Panc1 (cell line): Measurements from ENCODE around the gene RMRP. TPM values are rescaled to one million over a fixed set of nuclear protein-coding genes. Genes with fewer than 3 reads are reported as not detected.
A peak's percentile ranks its signal among the peaks of the same experiment; 100 is the strongest.
"Not testable (repeated sequence)": the region's sequence is repeated elsewhere in the genome, so short reads cannot be mapped to it uniquely, and the experiment has no call there.

Experiments
- ATAC-seq: fragments of 200-7000 bp; cut with Tn5 transposase; 2 replicates; pipeline ENCODE4 v1.9.1; 2020; ENCODE audit warnings: mild to moderate bottlenecking, moderate library complexity
- BruUV-seq: library from RNA; stranded (reverse); fragments of 400-500 nt; replicated peaks from 2 replicates; lab custom pipeline; 2021; lab: Mats Ljungman, UMichigan
- CTCF ChIA-PET: fragments of 300-600 bp; sonication (Branson Sonifier 250); formaldehyde crosslinking; loops from one replicate; lab custom pipeline; 2022; ENCODE audit warnings: antibody characterized with exemption; lab: Charles Lee
- POLR2A ChIA-PET: fragments of 300-600 bp; sonication (Branson Sonifier 250); formaldehyde crosslinking; loops from one replicate; lab custom pipeline; 2022; ENCODE audit warnings: antibody characterized with exemption; lab: Charles Lee
- DNase-seq: peaks from one replicate; pipeline ENCODE4 v3.0.0-alpha.2; 2010; ENCODE audit warnings: low read depth, low spot score
- H3K27ac ChIP-seq: 2 replicates; pipeline ENCODE4 v1.5.1; 2011; ENCODE audit warnings: mild to moderate bottlenecking, low read length, inconsistent platforms
- H3K27me3 ChIP-seq: fragments of 200-500 bp; sonication (Bioruptor generic); 2 replicates; pipeline ENCODE4 v1.6.0; 2014; ENCODE audit warnings: low read length, inconsistent platforms; ENCODE audit not compliant: control insufficient read depth, insufficient read depth
- H3K36me3 ChIP-seq: fragments of 200-500 bp; sonication (Bioruptor generic); 2 replicates; pipeline ENCODE4 v1.5.1; 2014; ENCODE audit warnings: inconsistent platforms, mild to moderate bottlenecking, low read length, moderate library complexity; ENCODE audit not compliant: control insufficient read depth, insufficient read depth
- H3K4me1 ChIP-seq: 2 replicates; pipeline ENCODE4 v1.5.1; 2011; ENCODE audit warnings: inconsistent platforms, mild to moderate bottlenecking, low read length, moderate library complexity; ENCODE audit not compliant: control insufficient read depth, insufficient read depth
- H3K4me3 ChIP-seq, 2 experiments: 2 replicates each; pipeline ENCODE4 v1.5.1; 2011 to 2012; ENCODE audit warnings: low read depth in 2 of 2, low read length in 2 of 2, mild to moderate bottlenecking in 2 of 2, inconsistent platforms in 1 of 2, moderate library complexity in 1 of 2
- H3K9me3 ChIP-seq: fragments of 200-500 bp; sonication (Bioruptor generic); 2 replicates; pipeline ENCODE4 v1.5.1; 2014; ENCODE audit warnings: low read depth, mild to moderate bottlenecking, inconsistent platforms, low read length, moderate library complexity; ENCODE audit not compliant: control insufficient read depth, insufficient read depth
- CTCF ChIP-seq: fragments of 450-650 bp; IDR thresholded peaks from 2 replicates; pipeline ENCODE4 v1.5.1; 2017; ENCODE audit warnings: mild to moderate bottlenecking
- POLR2AphosphoS5 ChIP-seq: IDR thresholded peaks from 2 replicates; pipeline ENCODE4 v1.6.1; 2012; ENCODE audit warnings: mild to moderate bottlenecking, low read depth, low read length, moderate library complexity
- REST ChIP-seq, 2 experiments: IDR thresholded peaks; 2 replicates each; pipeline ENCODE4 v1.6.1; 2011 to 2012; ENCODE audit warnings: low read depth in 2 of 2, control low read depth in 1 of 2, low read length in 1 of 2, mild to moderate bottlenecking in 1 of 2, moderate library complexity in 1 of 2; ENCODE audit not compliant: insufficient read depth in 1 of 2
- SIN3A ChIP-seq: IDR thresholded peaks from 2 replicates; pipeline ENCODE4 v1.6.1; 2012; ENCODE audit warnings: low read depth, mild to moderate bottlenecking, low read length, moderate library complexity, borderline replicate concordance; ENCODE audit not compliant: insufficient read depth
- TCF7L2 ChIP-seq: IDR thresholded peaks from 2 replicates; pipeline ENCODE4 v1.6.1; 2011; ENCODE audit warnings: mild to moderate bottlenecking, low read depth, low read length, inconsistent platforms
- in situ Hi-C: cut with HindIII; loops from 2 replicates; pipeline ENCODE4 v1.10.0; 2016; ENCODE audit warnings: low sequenced_read_pairs, low pct_unique_long_range_greater_than_20kb
- intact Hi-C: fragments of 100-400 bp; cut with micrococcal nuclease; formaldehyde crosslinking; loops from one replicate; pipeline ENCODE4 v1.10.0; 2022; ENCODE audit not compliant: unreplicated experiment
- total RNA-seq: library from RNA; stranded (reverse); gene quantifications from one replicate; pipeline ENCODE4 v1.2.1, GENCODE V29; 2021; ENCODE audit not compliant: unreplicated experiment

RMRP gene
- total RNA-seq, 1 experiment from 2014 or later: 29,896 TPM

- CTCF ChIA-PET: interaction anchor here (0.9 to 1.4 kb wide), 3 partner anchors 8 to 43 kb away, joined by 3 read pairs; no protein-coding TSS in a partner anchor
- DNase-seq: not testable (repeated sequence)
Measured at GRCh38 chr9:35612066-35612465, 45.8 kb downstream of the RMRP start.

GRCh38 chr9:35611230-35611797, 46.5 kb downstream of the RMRP start:
- H3K9me3 ChIP-seq: no peaks in the 10 kb centered on the region
- intact Hi-C loops (no loop called here), in situ Hi-C loops (no loop called here)
- BruUV-seq: no TSS peak
- no peaks in the 10 kb centered on the region; the same call in 1 of the 2 replicates for H3K36me3 ChIP-seq
- peak; percentile 84 for ATAC-seq
- H3K27me3 ChIP-seq: no peaks in the 10 kb centered on the region; the same call in 1 of the 2 replicates
- peaks cover 6% of the 10 kb centered on the region for H3K4me1 ChIP-seq
- ChIA-PET CTCF (interaction anchor here (0.6 to 1.4 kb wide), 10 partner anchors 15 to 218 kb away, joined by 3 to 14 read pairs (median 4); partner anchors contain the start of genes CCDC107, RMRP and TMEM8B), POLR2A (interaction anchor here (0.6 kb wide), 1 partner anchor 67 kb away, joined by 7 read pairs; no protein-coding TSS in a partner anchor)
- no peak for TF ChIP-seq TCF7L2
- TF ChIP-seq CTCF: no peak
- TF ChIP-seq SIN3A: no peak
- no peak for TF ChIP-seq POLR2AphosphoS5
- no peak for TF ChIP-seq REST (IDR thresholded peaks at IDR 0.05; ENCODE audit: insufficient read depth in 1 of 2, low read depth in 2 of 2, low read length in 1 of 2)
- peak; percentile 18 for DNase-seq
- H3K4me3 ChIP-seq: no peak overlapping the region
- H3K27ac ChIP-seq: no peak overlapping the region

More at GRCh38 chr9:35612066-35612465, 45.8 kb downstream of the RMRP start:
- H3K27me3 ChIP-seq, H3K9me3 ChIP-seq, in situ Hi-C loops, intact Hi-C loops, H3K27ac ChIP-seq, H3K36me3 ChIP-seq, H3K4me3 ChIP-seq, H3K4me1 ChIP-seq, BruUV-seq, POLR2A ChIA-PET, ATAC-seq: not testable (repeated sequence)

GRCh38 chr9:35609820-35610163, 48.0 kb downstream of the RMRP start:
- in situ Hi-C loops: no loop called here
- Histone ChIP-seq H3K4me1 (peaks cover 9% of the 10 kb centered on the region), H3K27ac (no peak overlapping the region), H3K9me3 (no peaks in the 10 kb centered on the region), H3K36me3 (no peaks in the 10 kb centered on the region; the same call in 1 of the 2 replicates), H3K27me3 (no peaks in the 10 kb centered on the region; the same call in 1 of the 2 replicates), H3K4me3 (no peak overlapping the region)
- ChIA-PET CTCF (interaction anchor here (0.6 kb wide), 1 partner anchor 478 kb away, joined by 3 read pairs; no protein-coding TSS in a partner anchor), POLR2A (no interaction called here)
- intact Hi-C loops: loop anchor here (10.0 kb wide), 1 partner anchor 95 kb away; no protein-coding TSS in a partner anchor
- DNase-seq: no peak
- no peak for ATAC-seq
- TF ChIP-seq POLR2AphosphoS5 (no peak), REST (IDR thresholded peaks at IDR 0.05; ENCODE audit: insufficient read depth in 1 of 2, low read depth in 2 of 2, low read length in 1 of 2) (no peak), CTCF (no peak), TCF7L2 (no peak), SIN3A (no peak)
- no TSS peak for BruUV-seq
